Duodenal mucosa (tissue), 2 donors: Measurements from ENCODE around the gene NDUFAF2.

Source experiments
- H3K27ac ChIP-seq: one replicate; pipeline ENCODE4 v1.7.0; 2013; ENCODE audit warnings: low read depth, low read length
- H3K27me3 ChIP-seq, 2 donors: one replicate each; pipeline ENCODE4 v1.7.0; 2013; ENCODE audit warnings: low read length in 2 of 2, control low read depth in 1 of 2; ENCODE audit not compliant: insufficient read depth in 2 of 2, control insufficient read depth in 1 of 2
- H3K36me3 ChIP-seq, 2 donors: one replicate each; pipeline ENCODE4 v1.7.0; 2013; ENCODE audit warnings: low read length in 2 of 2, control low read depth in 1 of 2; ENCODE audit not compliant: insufficient read depth in 2 of 2, control insufficient read depth in 1 of 2
- H3K4me1 ChIP-seq, 2 donors: one replicate each; pipeline ENCODE4 v1.7.0; 2013; ENCODE audit warnings: low read length in 2 of 2, control low read depth in 1 of 2; ENCODE audit not compliant: insufficient read depth in 2 of 2, control insufficient read depth in 1 of 2
- H3K4me3 ChIP-seq, 2 donors: one replicate each; pipeline ENCODE4 v1.7.0; 2013; ENCODE audit warnings: low read length in 2 of 2, low read depth in 1 of 2
- H3K9ac ChIP-seq, 2 donors: one replicate each; pipeline ENCODE4 v1.7.0; 2013; ENCODE audit warnings: low read length in 2 of 2, low read depth in 1 of 2
- H3K9me3 ChIP-seq, 2 donors: one replicate each; pipeline ENCODE4 v1.7.0; 2013; ENCODE audit warnings: low read length in 2 of 2, control low read depth in 1 of 2; ENCODE audit not compliant: control insufficient read depth in 1 of 2

The NDUFAF2 gene

DNA sequence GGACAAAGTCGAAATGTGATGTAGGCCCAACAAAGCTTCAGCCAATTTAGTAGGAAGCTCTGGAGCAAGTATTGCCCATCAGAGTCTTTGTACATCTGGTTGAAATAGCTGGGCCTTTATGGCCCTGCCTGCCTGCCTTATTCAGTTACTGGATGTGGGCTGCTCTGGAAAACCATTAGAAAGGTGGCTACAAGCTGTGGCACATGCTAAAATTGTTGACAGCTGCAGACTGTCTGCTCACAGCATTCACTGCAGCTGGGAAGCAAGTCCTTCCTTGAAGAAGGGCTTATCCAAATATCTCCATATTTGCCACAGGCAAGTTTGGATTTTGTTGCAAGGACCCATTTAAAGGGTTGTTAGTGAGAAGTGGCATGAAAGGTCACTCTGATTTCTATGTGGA is 192.8 kb downstream of the NDUFAF2 start:
- Histone ChIP-seq H3K4me1 (no peaks in the 10 kb centered on the region), H3K27me3 (no peaks in the 10 kb centered on the region), H3K9ac (no peak overlapping the region), H3K27ac (no peak overlapping the region), H3K4me3 (no peak overlapping the region), H3K36me3 (no peaks in the 10 kb centered on the region), H3K9me3 (no peaks in the 10 kb centered on the region)

- Histone ChIP-seq H3K27ac (no peak overlapping the region), H3K9ac (no peak overlapping the region), H3K4me1 (no peaks in the 10 kb centered on the region), H3K9me3 (no peaks in the 10 kb centered on the region), H3K4me3 (no peak overlapping the region), H3K27me3 (no peaks in the 10 kb centered on the region), H3K36me3 (no peaks in the 10 kb centered on the region)
Measured at GRCh38 chr5:61139094-61139873, 194.3 kb downstream of the NDUFAF2 start.

GRCh38 chr5:61139931-61140330 is 194.9 kb downstream of the NDUFAF2 start:
- no peaks in the 10 kb centered on the region for H3K9me3 ChIP-seq
- H3K27ac ChIP-seq = no peak overlapping the region
- H3K9ac ChIP-seq = no peak overlapping the region
- H3K4me1 ChIP-seq = no peaks in the 10 kb centered on the region
- no peak overlapping the region for H3K4me3 ChIP-seq
- no peaks in the 10 kb centered on the region for H3K27me3 ChIP-seq
- H3K36me3 ChIP-seq = no peaks in the 10 kb centered on the region

DNA sequence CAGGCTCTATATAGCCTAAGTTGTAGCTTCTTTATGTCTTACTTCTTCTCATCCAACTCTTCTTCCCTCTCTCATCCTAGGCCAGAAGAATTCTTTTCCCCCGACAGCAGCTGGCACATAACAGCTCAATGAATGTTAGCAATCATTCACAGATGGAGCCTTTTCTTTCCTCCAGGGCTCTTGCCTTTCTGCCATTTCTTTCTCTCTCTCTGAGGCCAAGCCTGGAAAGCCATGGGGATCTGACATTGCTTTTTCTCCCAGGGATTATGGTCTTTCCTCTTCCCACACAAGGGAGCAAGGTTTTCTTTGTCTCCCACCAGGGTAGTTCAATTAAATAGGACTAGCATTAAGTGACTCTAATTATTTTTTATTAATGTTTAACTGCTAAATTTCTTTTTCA is 196.8 kb downstream of the NDUFAF2 start:
- H3K9me3 ChIP-seq = no peaks in the 10 kb centered on the region
- H3K9ac ChIP-seq = no peak overlapping the region
- H3K36me3 ChIP-seq = no peaks in the 10 kb centered on the region
- no peaks in the 10 kb centered on the region for H3K4me1 ChIP-seq
- no peaks in the 10 kb centered on the region for H3K27me3 ChIP-seq
- no peak overlapping the region for H3K4me3 ChIP-seq
- no peak overlapping the region for H3K27ac ChIP-seq

- H3K9ac ChIP-seq = no peak overlapping the region
- H3K4me3 ChIP-seq = no peak overlapping the region
Measured at GRCh38 chr5:61142391-61142790, 197.4 kb downstream of the NDUFAF2 start.

GRCh38 chr5:61142811-61143210 is 197.8 kb downstream of the NDUFAF2 start:
- H3K36me3 ChIP-seq = no peaks in the 10 kb centered on the region
- no peak overlapping the region for H3K9ac ChIP-seq
- H3K9me3 ChIP-seq = no peaks in the 10 kb centered on the region
- H3K4me1 ChIP-seq = no peaks in the 10 kb centered on the region
- H3K4me3 ChIP-seq = no peak overlapping the region
- no peaks in the 10 kb centered on the region for H3K27me3 ChIP-seq
- H3K27ac ChIP-seq = no peak overlapping the region

More at GRCh38 chr5:61142391-61142790, 197.4 kb downstream of the NDUFAF2 start:
- Histone ChIP-seq H3K36me3 (no peaks in the 10 kb centered on the region), H3K27me3 (no peaks in the 10 kb centered on the region), H3K27ac (no peak overlapping the region), H3K9me3 (no peaks in the 10 kb centered on the region), H3K4me1 (no peaks in the 10 kb centered on the region)

- Histone ChIP-seq H3K9me3 (no peaks in the 10 kb centered on the region), H3K27me3 (no peaks in the 10 kb centered on the region), H3K36me3 (no peaks in the 10 kb centered on the region), H3K27ac (no peak overlapping the region), H3K9ac (no peak overlapping the region), H3K4me3 (no peak overlapping the region), H3K4me1 (no peaks in the 10 kb centered on the region)
Measured at GRCh38 chr5:61148515-61148914, 203.5 kb downstream of the NDUFAF2 start.

GRCh38 chr5:61151893-61152292 is 206.9 kb downstream of the NDUFAF2 start:
- no peaks in the 10 kb centered on the region for H3K27me3 ChIP-seq
- H3K4me1 ChIP-seq = no peaks in the 10 kb centered on the region
- H3K36me3 ChIP-seq = no peaks in the 10 kb centered on the region

DNA sequence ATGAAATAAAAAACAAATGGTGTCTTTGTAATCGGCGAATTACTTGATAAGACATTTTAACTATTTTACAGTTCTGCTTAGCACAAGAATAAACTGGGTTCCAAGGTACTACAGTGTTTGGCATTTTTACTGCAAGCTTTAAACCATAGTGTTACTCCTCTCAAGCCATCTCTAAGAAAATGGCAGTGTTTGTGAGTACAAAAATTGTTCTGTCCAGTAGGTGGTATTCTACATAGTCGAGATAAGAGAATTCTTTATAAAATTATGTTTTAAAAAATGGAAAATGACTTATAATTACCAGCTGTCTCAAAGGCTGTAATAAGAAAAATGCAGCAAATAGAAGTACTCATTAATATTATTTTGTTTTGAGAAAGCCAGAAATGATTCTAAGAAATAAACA is 214.1 kb downstream of the NDUFAF2 start:
- no peak overlapping the region for H3K4me3 ChIP-seq
- H3K27me3 ChIP-seq = no peaks in the 10 kb centered on the region
- peaks cover 10 to 20% of the 10 kb centered on the region in 2 donors for H3K36me3 ChIP-seq
- H3K27ac ChIP-seq = no peak overlapping the region
- no peak overlapping the region for H3K9ac ChIP-seq
- peaks cover 3 to 22% of the 10 kb centered on the region in 2 donors for H3K4me1 ChIP-seq
- H3K9me3 ChIP-seq = no peaks in the 10 kb centered on the region

More at GRCh38 chr5:61151893-61152292, 206.9 kb downstream of the NDUFAF2 start:
- Histone ChIP-seq H3K27ac (no peak overlapping the region), H3K9ac (no peak overlapping the region), H3K9me3 (no peaks in the 10 kb centered on the region), H3K4me3 (no peak overlapping the region)

DNA sequence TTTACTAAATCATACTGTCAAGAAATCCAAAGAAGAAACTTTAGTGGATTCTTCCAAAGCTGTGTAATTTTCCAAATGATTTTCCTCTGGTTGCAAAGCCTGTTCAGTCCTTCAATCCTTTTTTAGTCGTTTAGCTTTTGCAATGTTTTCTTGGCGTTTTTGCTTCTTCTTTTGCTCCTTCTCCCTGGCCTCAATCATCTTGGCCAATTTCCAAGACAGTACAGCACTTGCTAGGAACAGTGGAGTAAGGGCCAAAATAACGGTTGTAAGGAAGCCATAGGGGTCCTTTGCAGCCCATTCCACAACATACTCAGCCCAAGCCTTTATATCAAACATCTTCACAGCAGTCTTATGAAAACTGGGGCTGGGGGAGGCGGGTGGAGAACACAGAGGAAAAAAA is 214.8 kb downstream of the NDUFAF2 start:
- Histone ChIP-seq H3K4me3 (no peak overlapping the region), H3K9me3 (no peaks in the 10 kb centered on the region), H3K36me3 (peaks cover 10 to 20% of the 10 kb centered on the region in 2 donors), H3K27ac (no peak overlapping the region), H3K9ac (no peak overlapping the region), H3K4me1 (peaks cover 3 to 22% of the 10 kb centered on the region in 2 donors), H3K27me3 (no peaks in the 10 kb centered on the region)
